GM21529 (cell line): ENCODE data around the gene CACNA1D.
"Not testable (repeated sequence)": the region's sequence is repeated elsewhere in the genome, so short reads cannot be mapped to it uniquely, and the experiment has no call there.

Experiments used
- ATAC-seq: cut with Tn5 transposase; IDR thresholded peaks from one replicate; pipeline ENCODE4 v1.9.1; 2021; ENCODE audit not compliant: unreplicated experiment

The CACNA1D gene

DNA sequence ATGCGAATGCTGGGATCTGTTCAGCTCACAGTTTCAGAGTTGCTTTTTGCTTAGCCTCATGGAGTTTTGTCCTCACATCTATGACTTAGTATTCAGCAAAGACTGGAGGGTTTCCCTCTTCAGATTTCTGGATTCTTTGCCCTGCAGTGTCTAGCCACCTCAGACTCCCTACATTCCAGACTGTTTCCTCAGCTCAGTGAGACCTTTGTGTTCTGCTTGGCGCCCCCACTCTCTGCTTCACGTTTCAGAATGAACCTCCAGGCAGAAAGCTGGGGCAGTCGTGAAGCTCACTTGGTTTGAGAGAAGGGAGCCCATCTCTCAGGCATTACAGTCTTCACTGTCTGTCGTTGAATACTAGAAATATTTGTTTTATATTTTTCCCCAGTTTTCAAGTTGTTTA, 118.1 kb downstream of the CACNA1D start:
- no peak for ATAC-seq

DNA sequence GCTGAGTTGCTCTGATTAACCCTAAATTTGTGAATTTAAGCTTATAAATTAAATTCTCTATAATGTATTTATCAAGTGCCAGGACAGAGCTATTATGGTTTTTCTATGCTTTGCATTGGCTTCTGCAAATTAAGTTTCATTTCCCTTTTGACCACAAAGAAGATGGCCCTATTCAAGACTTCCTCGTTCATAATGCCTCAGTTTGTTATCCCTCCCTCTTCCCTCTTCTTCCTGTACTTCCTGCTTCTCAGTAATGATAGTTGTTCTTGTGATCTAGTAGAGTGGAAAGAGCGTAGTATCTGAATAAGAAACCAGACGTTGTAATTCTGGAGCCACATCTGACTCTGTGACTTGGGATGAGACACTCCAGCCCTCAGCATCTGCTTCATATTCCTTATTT, 118.7 kb downstream of the CACNA1D start:
- no peak for ATAC-seq

DNA sequence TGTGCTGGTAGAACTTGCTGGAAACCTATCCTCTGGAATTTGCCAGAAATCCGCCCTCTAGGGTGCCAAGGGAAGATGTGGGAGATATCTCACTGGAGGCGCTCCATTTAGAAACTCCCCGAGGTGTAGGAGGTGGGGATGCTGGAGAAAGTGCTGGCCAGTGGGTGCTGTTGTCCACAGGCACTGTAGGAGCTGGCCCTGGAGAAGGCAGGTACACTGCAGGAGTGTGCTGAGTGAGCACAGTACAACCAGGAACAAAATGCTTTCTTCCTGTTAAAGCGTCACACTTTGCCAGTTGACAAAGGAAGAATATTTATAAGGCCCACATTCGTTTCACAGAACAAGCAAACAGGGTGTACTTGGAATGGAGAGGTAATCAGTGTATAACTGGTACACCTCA, 119.9 kb downstream of the CACNA1D start:
- no peak for ATAC-seq

DNA sequence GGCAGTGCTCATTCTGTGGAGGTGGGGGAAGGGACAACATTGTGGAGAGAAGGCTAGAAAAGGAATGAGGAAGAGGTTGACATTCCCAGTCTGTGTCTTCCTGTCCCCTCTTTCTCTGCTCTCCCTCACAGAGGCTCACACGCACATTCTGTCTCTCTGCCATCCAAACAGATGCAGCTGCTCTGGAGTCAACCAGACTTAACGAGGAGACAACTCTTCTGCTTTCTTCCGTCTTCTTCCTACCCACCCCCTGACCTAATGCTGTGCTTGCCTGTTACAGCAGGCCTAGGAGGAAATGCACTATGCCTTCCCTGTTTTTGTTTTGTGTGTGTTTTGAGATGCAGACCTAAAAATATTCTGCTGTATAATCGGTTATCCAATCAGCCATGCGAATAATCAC, 121.9 kb downstream of the CACNA1D start:
- ATAC-seq = no peak

DNA sequence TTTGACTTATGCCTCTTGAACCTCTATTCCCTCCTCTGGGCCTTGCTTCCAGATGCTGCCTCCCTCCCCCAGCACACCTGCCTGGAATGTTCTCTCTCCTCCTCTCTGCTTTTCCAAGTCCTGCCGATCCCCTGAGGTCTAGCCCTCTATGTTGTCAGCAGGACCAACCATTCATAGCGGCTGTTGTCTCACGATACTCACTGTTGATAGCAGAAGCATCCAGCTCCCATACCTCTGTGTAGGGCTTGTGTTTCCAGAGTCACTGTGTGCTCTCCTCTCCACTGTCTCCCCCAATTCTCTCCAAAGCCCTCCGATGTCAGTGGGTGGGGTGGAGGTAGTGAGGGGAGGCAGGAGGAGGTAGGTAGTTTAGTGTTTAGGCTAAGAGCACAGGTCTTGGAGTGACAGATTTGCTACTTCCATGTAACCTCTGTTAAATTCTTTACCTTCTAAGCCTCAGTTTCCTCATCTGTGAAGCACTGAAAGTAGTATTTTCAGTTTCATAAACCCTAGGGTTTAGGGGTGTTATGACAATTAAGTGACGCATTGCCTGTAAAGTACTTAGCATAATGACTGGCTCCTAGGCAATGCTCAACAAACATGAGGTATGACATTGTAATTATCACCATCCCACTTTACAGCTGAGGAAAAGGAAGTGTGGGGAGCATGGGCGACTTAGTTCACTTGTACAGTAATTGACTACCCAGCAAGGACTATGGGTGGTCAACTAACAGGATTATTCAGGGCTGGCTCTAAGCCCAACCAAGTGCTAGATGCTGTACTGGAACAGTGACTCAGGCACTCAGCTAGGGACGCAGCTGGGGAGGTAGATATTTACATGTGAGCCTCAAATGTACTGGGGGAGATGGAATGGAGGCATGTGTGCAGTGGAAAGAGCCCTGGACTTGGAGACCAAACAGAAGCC, 122.8 kb downstream of the CACNA1D start:
- ATAC-seq = no peak

DNA sequence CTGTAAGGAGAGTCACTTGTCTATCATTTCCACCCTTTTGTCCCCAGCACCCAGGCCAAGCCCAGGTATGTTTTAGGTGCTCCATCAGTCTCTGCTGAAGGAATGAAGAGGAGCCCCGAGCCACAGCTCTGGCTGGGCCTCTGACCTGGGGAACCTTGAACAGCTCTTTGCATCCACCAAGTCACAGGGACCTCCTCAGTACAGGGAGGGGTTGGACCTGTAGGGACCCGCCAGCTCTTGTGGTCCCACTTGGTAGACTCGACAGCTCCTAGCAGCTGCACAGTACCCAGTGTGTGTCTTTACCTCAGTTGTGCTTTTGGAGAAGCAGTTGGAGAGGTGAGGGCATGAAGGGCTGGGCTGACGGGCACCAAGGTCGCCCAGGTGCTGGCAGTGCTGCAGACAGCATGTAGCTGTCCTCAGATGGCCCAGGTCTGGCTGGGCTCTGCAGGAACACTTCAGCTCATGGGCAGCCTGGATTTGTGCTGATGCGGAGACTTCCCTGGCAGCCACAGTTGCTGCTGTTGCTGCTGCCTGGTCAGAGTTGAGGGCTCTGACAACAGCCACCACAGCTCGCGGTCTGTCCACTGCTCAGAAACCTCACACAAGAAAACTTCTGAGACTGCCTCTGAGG, 123.6 kb downstream of the CACNA1D start:
- ATAC-seq = no peak

DNA sequence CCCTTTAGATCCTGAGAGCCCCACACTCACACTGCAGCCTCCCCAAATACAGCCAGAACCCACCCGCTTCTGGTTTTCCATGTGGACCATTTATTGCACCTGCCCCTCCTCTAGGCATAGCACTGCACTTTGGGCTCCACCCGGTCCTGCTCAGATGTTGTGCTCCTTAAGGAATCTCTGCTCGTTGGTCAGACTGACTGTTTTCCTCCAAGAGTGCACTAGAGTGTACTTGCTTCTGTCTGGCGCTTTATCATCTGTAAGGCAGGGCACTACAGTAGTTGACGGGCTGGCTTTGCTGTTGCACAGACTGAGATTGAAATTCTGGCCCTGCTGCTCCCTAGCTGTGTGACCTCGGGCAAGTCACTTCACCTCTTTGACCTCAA, 124.1 kb downstream of the CACNA1D start:
- ATAC-seq = no peak

DNA sequence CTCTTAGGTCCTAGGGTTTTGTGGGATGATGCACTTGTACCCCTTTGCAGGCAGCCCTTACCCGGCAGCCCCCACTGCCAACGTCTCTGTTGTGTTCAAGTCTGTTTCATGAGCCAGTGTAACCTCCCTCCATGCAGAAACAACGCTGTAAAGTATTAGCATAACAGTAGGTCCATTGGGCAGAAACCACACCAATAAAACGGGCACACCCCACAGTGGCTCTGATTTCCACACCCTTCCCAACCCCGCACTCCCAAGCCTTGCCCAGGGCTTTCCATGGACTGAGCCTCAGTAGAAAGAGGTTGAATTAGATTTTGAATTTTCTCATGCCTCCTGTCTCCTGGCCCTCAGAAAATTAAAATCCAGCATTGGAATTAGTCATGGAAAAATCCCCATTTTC, 124.5 kb downstream of the CACNA1D start:
- no peak for ATAC-seq

DNA sequence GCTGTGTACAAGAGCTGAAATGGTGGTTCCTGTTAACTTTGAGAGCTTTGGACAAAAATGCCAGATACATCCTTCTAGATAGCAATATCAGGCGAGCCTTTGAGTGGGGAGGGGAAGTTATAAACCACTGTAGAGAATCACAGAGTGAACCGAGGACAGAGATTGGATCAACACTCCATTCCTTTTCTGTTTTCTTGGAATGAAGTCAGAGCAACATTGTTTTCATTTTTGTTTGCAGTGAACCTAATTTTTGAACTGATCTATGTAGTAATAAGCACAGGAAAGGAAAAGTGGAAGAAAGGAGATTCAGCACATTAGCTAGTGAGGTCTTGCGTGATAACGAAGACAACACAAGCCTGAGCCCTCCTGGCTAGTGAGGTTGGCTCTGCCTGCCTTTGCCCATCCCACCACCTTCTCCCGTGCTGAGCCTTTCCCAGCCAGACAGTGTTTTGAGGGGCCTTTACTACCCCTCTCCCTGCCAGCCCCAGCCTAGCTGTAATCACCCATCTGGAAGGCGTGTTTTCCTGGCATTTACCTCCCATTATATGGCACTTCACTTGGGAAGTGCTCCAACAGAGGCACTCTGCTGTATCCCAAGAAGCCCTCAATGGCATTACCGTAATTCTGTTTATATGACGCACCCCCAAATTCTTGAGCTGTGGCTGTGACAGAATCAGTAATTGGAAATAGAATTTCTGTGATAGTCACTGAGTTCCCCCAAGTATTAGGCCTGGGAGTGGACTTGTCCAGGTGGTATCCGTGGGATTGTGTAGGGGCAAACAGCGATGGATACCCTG, 129.8 kb downstream of the CACNA1D start:
- no peak for ATAC-seq

DNA sequence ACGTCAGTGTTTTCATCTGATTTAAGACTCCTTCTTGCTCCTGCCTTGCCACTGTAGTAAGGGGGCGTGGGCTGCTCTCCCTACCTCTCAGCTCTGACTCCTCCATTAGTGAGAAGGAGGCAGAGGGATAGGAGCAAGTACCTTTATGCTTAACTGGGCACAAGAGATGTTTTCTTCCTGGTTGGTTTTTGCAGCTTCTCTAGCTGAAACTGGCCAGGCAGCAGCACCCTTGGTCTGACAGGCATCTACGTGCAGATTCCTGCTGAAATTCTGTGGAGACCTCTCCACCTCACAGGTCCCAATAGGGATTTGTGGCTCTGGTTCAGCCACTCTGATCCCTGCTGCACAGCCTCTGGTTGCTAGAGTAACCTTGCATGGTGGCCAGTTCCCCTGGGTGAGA, 132.5 kb downstream of the CACNA1D start:
- no peak for ATAC-seq

DNA sequence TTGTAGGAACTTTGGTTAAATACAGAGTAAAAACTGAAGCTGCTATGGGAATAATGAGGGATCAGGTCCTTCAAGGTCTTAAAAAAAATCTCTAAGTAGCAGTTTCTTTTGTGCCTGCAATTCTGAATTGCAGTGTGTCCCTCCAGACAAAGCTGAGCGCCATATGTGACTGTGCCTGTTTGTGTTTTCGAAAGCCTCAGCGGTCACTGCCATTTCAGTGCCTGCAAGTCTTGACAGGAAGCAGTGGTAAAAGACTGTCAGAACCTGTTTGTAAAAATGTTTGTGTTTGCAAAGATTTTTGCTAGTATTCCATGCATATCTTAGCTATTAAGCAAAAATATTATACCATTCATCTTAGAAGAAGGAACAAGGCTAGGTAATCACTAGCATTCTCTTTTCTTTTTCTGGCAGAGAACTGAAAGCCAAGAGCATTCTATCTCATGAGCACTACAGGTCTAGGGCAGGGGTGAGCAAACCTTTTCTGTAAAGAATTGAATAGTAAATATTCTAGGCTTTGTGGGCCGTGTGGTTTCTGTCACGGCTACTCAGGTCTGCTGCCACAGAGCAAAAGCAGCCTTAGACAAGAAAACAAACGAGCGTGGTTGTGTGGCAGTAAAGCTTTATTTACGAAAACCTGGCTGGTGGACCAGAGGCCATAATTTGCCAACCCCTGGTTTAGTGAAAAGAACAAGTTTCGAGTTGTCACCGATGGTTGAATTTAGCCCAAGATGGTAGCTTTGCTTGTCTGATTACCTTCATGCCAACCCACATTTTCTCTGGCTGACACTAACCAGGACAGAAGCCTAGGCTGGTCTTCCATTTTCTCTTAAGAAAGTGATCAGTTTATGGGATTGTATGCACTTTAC, 134.4 kb downstream of the CACNA1D start:
- no peak for ATAC-seq

DNA sequence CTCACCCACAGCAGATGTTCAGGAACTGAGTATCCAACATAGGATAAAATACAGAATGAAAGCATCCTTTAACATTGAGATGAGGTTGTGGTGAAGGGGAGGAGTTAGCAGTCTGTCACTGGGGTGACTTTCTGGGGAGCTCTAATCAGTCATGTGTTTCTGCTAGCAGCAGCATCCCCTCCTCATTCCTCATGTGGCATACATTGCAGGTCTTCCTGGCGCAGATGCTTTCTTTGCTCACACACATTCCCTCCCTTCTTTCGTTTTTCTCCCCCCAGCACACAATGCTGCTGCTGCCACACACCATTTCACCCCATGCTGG, 135.0 kb downstream of the CACNA1D start:
- no peak for ATAC-seq

DNA sequence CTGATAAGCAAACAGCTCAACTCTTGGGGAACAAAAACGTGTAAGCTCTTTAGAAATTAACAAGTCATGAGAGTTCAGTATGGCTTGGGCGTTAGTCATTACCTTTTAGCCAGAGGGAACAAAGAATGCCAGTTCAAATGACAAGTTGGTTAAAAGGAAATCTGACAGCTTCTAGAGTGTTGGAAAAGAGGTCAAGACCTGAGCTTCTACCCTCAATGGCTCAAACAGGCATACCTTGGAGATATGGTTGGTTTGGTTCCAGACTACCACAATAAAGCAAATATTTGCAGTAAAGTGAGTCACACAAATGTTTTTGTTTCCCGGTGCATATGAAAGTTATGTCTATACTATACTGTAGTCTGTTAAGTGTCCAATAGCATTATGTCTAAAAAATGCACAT, 136.1 kb downstream of the CACNA1D start:
- no peak for ATAC-seq

DNA sequence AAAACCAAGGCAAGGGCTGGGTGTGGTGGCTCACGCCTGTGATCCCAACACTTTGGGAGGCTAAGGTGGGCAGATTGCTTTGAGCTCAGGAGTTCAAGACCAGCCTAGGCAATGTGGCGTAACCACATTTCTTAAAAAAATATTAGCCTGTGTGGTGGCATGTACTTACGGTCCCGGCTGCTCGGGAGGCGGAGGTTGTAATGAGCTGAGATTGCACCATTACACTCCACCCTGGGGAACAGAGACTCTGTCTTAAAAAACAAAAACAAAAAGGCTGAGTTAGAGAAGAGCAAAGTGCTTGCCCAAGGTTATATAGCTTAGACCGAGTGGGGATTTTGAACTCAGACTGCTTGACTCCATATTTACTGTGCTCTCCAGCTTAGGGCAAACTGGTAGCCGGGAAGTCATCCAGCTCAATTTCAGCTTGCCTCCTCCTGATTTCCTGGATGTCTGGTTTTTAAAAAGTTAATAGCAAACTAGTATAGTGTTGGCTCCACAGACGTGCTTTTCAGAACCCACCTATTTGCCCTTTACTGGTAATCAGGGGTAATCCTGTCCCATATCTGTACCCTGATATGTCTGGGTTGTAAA, 138.9 kb downstream of the CACNA1D start:
- no peak for ATAC-seq

DNA sequence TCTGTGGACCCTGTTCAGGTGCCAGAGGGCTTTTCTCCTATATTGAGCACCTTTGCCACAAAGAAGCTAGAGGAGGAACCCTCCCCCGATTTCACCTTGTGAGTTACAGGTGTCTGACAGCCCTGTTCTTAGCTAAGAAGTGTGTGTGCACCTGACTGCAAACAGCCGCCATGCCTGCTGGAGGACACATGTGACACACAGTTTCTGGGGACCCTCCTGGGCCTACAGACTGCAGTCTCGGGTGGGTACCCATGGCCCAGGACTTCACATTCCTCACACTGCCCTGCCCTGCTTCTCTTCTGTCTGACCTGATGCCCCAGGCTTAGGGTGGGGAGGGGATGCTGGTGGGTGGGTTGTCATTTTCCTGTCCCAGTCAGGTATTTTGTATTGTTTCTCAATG, 140.6 kb downstream of the CACNA1D start:
- no peak for ATAC-seq

DNA sequence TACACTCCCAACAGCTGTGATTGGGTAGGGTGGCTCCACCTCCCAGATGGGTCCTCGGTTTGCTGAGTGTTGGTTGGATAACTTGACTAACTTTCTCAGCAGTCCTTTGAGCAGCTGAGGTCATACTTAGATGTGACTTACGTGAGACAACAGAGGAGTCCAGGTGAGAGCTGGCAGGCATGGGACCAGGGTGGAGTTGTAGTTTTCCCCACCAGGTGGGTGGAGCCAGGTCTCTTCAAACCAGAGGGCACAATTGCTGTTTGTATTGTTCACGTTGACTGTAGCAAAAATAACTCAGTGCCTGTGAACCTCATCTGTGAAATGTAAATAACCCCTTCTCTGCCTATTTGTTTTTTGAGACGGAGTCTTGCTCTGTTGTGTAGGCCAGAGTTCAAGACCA, 144.4 kb downstream of the CACNA1D start:
- ATAC-seq = not testable (repeated sequence)

DNA sequence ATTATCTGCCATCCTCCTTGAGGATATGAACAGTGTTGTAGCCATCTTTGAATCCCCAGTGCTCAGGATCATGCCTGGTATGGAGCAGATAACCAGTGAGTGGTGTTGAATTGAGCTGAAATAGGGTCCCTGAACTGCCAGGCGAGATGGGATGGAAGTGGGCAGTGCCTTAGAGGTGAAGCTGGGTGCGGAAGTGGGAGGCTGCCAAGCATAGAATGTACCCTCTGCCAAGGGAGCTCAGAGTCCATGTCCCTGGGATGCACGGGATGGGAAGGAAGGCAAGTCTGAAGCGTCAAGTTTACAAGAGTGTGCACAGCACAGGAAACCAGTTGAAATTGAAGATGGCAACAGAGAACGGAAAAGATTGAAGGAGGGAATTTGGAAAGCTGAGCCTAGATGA, 147.0 kb downstream of the CACNA1D start:
- no peak for ATAC-seq

DNA sequence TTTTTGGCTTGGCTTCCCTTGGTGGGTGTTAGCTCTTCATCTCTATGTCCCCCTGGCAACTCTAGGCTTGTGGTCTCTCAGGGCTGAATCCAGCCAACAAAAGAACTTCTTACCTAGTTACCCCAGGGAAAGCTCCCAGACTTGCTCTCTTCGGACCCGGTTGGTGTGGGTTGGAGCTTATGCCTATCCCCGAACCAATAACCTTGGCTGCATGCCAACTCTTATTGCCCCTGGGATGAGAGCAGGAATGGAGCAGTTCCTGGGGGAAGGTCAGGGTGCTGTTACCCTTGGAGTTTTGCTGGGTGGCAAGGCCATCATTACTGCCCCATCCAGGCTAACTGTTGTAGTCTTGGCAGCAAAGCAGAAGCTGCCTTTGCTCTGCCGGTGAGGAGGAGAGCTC, 147.8 kb downstream of the CACNA1D start:
- ATAC-seq = no peak

DNA sequence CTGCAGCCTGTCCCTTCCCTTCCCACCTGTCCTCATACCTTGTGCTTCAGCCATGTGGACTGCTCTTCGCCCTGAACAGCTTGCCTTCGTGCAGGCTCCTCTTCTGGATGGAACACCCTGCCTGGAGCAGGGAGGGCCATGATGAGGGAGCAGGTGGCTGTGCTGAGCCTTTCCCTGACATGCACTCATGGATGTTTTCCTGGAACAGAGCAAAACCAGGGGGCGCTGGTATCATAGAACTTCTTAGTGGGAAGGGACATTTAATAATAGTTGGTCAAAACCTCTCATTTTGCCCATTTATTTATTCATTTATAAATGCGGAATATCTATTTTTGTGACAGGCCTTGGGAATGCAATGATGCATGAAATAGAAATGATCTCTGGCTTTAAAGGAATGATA, 149.3 kb downstream of the CACNA1D start:
- ATAC-seq = no peak

DNA sequence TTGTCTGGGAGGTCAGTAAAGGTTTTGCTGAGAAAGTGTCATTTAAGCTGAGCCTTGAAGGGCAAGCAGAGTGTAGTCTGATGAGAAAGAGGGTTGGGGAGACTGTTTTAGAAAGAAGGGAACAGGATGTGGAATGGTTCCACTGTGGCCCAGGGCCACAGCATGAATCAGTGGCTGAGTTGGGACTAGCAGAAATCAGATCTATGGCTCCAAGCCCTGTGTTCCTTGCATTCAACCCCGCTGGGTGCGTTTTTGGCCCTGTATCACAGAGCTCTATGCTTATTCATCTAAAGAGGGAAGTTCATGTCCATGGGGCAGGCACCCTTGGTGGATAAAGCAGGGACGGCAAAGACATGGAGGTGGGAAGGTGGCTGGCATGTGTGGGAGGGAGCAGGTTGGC, 151.3 kb downstream of the CACNA1D start:
- no peak for ATAC-seq

DNA sequence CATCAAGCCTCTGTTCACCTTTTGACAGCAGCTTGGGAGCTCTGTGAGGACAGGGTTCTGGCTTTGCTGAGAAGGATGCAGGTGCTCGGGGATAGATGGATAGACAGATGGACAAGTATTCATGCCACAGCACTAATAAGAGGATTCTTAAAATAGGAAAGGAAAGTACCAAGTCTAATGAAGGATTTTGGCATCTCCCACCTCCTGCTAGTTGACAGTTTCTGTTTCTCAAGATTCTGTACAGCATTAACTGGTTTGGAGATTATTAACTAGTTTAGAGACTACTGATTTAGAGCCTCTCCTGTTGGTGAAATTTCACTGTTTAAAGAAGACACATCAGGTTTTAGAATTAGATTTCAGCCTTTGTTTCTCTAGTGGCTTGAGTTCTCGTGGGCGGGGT, 152.3 kb downstream of the CACNA1D start:
- ATAC-seq = no peak
